ENCODE measurements around the gene GAS7.

GAS7 gene

DNA sequence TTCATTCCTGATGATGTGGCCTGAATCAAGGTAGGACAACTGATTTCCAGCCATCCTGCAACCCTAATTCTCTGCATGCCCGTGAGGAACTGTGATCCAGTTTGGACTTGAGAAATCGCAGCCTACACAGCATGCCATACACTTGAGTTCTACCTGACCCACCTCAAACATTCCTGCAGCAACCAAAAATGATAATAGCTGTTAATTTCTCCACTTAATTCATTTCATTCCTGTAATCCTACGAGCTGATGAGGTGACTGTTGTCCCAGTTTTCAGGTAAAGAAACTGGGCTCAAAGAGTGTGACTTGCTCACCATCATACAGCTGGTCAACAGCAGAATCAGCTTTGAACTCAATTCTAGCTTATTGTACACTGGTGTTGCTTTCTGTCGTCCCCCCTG, 2.2 kb upstream of the GAS7 start:
- no peak for DNase-seq (ENCODE audit: low read depth, low spot score)

DNA sequence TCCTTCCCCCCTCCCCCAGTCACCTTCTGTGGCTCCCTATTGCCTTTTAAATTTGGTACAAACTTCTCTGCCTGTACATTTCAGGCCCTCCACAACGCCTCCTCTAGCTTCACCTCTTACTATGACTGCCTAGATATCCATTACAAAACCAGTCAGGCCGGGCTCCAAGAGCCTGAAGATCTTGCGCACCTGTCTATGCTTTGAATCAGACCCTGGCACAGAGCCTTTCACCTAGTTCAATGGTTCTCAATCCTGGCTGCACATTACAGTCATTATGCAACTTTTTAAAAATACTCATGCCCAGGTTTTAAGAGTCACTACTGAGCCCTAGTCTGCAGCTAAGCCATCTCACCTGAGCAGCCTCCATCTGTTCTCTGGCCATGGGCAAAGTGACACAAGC, 1.6 kb upstream of the GAS7 start:
- DNase-seq (ENCODE audit: low read depth, low spot score), result no peak

DNA sequence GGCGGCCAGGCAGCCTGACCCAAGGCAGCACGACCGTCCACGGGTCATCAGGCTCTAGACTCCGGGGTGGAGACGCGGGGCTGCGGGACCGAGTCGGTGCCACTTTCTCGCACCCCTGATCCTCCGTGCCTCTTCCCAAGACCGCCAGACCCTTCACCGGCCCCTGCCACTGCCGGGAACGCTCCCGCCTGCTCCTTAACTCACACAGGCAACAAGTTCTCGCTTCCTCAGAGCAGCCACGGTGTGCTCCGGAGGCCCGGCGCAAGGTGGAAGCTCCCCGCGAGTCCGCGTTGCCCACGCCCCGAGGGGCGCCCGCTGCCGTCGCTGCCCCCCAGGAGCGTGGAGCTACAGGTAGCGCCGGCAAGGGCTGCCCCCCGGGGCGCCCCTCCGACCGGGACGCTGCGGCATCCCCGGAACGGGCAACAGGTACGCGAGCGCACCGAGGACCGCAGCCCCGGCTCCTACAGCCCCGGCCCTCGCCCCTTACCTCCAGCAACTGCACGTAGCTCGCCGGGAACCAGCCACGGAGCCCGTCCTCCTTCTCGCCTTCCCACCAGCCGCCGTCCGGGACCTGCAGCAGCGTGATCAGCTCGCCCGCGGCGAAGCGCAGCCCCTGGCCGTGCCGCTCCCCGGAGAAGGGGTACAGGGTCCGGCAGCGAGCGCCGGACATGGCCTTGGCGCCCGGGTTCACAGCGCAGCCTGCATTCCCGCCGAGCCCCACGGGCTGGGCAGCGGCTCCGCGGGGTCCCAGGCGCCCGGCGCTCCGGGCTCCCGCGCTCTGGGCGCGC, 491 bp downstream of the GAS7 start:
- DNase-seq (ENCODE audit: low read depth, low spot score), result no peak

DNA sequence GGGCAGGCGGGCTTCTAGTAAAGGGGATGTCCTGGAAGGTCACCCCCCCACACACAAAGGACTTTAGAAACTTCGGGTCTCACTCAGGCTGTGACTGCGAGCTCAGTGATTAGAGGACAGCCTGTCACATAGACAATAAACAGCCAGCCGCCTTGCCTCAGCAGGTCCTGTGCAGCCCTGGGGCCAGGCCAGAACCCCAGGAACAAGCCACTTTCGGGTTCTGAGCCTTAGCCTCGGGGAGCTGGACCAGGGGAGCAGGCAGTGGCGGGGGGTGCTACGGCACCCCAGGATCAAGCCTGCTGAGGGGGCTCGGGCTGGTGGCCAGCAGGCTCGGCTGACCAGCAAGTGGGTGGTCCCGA, 1.1 kb downstream of the GAS7 start:
- DNase-seq (ENCODE audit: low read depth, low spot score), result no peak

DNA sequence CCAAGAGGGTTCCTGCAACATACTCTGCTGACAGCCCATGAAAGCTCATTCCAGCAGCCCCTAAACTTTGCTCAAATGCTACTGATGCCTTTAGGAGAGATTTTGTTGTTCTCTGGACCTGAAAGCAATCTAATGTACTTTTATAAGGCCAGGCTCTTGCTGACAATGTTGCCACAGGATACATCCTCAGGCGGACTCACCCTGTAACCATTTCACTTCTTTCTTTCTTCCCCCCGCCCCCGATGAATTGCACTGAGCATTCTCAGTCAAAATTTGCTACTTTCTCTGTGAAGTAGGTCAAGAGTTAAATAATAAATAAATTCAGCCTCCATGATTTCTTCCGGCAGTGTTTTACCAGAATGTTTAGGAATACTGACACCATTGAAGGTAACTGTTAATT, 1.5 kb downstream of the GAS7 start:
- no peak for DNase-seq (ENCODE audit: low read depth, low spot score)

DNA sequence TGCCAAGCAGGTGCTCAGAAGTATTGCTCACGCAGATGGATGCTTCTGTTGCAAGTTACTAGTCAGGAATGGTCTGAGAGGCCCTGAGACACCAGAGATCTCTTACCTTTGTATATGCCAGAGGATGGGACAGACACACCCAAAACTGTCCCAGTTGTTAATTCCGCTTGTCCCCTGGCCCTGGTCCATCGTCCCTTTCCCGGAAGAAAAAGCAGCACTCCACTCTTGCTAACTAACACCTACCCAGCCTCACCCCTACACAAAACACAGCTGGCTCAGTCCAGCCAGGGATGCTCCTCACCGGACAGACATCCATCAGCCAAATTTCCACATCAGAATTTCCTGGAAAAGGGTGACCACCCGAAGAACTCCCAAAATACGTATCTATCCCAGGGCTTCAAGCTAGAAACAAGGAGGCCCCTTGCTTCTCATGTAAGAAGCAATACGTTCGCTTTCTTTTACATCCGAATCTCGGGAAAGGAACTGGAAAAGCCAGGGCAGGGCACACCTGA, 2.0 kb downstream of the GAS7 start:
- no peak for DNase-seq (ENCODE audit: low read depth, low spot score)

DNA sequence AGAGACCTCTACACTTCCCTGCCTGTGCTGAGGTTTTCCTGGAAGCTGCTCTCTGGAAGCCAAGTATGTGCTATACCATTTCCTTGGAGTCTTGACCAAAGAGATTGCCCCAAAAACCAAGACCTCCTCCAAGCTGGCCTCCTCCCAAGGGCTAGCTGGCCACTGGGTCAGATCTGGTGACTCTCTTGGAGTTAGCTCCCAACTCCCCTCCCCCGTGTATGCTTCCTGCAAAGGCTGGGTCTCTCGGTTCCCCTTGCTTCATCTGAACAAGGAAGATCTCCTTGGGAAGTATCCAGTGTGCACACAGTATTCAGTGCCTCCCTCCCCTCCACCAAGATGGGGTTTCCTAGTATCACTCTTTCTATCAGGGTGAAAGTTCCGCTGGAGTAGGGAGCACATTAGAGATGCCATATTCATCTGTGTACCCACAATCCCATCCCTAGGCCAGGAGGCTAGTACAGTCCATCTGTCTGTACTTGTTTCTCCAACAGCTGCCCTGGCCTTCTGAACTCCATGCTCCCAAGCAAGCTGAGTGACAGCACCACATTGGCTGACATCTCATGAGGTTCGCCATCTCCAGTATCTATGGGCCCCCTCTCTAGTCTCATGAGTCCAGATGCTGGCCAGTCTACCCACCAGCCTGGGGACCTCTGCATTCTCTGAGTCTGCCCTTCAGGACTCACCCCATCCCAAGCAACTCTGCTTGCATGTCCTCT, 3.2 kb downstream of the GAS7 start:
- no peak for DNase-seq (ENCODE audit: low read depth, low spot score)

DNA sequence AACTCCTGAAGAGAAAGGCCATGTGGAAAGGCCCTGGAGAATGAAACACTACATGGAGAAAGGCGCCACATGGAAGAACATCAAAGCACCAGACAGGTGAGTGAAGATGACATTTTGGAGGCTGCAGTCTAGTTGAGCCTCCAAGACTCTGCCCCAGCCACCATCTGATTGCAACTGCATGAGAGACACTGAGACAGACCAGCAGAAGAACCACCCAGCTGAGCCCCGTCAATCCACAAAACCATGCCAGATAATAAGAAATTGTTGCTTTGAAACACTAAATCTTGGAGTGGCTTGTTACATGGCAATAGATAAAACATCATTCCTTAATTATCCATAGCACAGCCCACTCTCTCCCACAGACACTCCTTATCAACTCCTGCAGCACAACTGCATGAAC, 4.8 kb downstream of the GAS7 start:
- DNase-seq (ENCODE audit: low read depth, low spot score), result no peak

DNA sequence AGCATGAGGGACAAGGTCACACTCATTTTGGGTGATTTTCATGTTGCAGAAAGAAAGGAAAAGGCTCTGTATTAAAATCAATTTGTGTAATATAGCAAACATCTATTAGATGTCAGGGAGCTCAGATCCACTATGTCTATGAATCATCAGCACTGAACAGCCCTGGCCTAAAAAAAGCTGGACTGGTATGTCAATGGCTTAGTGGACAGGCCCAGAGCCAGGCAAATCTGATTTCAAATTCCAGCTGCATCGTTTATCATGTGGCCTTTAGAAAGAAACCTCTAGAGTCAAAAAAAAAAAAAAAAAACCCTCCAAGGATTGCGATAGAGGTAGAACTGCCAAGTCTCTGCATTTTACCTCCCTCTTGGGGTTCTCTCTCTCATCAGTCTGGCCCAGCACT, 5.4 kb downstream of the GAS7 start:
- no peak for DNase-seq (ENCODE audit: low read depth, low spot score)

DNA sequence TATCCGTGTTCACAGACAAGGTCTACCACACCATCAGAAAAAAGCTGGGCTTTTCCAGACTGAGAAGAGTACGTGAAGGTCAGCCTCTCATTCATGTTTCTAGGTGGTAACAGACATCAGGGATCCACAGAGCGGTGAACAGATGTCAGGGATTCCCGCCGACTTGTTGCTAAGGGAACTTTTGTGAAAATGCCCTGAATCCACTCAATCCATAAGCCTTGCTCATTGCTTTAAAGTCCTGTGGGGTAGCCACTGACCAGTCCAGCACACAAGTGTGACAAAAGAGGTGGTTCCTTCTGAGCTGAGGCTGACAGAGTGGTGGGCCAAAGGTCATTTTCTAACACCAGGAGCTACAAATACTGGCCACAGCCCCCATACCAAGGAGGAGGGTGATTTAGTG, 5.9 kb downstream of the GAS7 start:
- DNase-seq (ENCODE audit: low read depth, low spot score), result no peak

DNA sequence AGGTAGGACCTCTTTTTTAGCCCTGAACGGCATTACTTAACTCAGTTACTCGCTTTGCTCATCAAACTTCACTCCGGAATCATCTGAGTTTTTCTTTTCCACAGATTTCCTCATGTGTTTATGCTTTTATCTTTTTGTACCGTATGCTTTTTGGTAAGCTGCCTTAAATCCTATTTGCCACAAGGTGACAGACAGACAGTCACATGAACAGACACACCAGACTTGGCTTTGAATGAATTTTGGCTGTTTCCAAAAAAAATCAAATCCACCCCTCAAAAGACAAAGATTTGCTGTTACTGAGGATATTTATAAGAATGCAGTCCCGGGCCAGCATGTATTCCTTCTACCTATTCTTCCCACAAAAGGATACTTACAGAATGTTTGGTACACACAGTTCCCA, 10.9 kb downstream of the GAS7 start:
- no peak for DNase-seq (ENCODE audit: low read depth, low spot score)

DNA sequence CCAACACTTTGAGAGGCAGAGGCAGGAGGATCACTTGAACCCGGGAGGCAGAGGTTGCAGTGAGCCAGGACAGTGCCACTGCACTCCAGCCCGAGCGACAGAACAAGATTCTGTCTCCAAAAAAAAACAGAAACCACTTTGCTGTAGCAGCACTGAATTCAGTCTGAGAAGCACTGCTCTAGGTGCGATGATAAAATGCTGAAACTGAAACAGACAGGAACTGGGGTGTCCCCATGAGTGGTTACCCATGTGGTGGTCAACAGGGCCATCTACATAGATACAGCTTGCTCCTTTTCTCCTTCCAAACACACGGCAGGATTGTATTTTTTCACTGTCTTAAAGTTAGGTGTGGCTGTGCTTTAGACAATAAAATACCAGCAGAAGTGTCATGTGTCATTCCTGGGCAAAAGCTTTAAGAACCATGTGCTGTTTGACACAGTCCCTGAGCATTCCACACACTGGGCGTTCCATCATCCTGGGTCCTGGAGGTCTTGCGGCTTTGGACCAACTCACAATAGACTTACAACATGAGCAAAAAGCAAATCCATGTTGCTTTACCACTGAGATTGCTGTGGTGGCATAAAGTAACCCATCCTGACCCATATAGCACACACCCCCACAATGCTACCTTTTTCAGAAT, 11.5 kb downstream of the GAS7 start:
- no peak for DNase-seq (ENCODE audit: low read depth, low spot score)

DNA sequence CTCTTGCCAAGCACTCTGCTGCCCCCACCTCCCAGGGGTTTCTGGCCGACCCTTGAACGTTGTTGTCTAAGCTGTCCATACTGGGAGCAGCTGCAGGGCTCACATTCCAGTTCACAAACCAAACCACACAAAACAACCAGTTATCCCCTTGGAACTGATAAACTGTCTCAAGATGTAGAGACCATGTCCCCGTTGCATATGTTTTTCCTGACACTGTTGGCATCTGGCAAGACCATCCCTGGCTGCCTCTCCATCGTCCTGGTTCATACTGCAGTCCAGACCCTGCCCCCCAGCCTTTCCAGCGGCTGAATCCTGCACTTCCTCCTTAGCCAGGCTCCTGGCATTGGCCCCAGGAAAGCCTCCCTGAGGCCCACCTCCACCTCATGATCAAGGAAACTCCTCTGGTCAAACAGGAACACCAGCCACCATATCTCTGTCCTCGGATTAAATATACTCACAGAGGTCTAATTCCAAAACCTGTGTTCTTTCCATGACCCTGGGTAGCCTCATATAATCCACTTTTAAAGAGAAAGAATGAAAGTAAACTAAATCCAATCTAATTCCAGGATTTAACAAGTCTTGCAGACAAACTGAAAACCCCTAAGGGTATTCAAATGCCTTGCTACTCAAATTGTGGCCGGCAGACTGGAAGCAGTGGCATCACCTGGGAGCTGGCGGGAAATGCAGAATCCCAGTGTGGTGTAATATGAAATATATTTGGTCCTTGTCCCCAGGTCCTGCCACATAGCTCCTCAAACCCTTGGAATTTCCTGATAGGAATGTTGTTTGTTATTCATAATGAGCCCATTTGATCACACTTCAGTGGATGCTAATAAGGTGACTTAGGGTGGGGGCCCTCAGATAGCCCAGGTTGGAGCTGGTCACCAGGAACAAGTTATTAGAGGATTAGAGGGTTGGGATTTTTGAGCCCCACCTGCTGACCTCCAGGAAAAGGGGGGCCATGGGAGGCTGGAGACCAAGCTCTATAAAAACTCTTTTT, 14.2 kb downstream of the GAS7 start:
- DNase-seq (ENCODE audit: low read depth, low spot score), result no peak

DNA sequence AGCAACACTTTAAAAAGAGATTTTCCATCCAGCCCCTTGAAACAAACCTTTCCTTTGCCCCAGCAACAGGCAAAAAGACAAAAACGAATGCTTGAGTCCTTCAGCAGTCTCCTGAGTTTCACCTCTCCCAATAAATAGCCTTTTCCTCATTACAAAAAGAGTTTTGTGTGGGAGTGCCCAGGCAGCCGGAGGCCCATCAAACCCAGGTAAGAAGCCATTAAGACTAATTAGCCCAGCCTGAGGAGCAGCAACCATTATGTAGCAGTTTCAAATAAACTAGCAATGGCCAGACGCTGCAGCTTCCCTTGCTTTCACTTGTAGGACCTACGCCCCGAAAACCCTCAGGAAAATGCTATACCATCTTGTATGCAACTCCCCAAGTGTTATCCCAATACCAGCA, 15.6 kb downstream of the GAS7 start:
- DNase-seq (ENCODE audit: low read depth, low spot score), result no peak

DNA sequence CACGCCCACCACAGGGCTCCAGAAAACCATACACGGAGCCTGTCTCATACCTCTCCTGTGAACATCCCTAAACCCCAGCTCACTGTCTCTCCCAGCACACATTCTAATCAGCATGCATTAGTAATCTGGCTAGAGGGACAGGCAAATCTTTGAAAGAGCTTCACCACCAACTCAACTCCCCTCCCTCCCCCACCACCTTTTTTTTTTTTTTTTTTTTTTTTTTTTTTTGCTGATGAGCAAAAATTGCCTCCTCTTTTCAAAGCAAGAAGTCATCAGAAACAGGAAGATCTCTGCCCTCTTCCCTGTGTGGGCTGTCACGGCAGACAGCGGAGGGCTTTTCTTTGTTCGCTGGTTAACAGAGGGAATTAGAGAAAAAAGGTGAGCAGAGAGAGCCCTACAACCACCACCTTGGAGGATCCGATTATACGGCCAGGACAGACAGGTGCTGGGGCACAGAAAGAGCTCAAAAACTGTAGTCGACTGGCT, 19.9 kb downstream of the GAS7 start:
- no peak for DNase-seq (ENCODE audit: low read depth, low spot score)

DNA sequence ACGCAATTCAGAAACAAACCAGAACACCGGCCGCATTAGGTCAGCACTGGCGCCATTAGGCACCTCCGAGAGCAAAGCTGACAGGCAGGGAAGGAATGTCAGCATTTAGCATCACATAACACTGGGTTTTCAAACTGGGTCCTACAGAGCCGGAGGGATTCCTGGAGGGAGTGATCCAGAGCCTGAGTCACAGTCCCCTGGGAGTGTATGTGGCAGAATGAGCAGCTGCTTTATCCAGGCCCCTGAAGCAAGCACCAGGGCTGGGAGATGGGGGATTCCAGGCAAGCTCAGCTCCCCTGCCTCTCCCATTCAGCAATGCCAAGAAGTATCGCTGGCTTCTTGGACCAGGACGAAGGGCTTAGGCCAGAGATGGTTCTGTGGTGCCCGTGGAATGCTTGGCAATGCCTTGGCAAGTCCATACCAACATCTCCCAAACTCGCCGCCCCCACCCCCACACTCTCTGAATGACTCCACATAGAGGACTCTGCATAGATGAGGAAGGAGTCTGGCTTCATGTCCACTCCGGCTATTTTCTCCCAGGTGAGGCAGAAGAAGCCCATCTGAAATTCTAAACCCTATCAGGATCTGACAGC, 20.4 kb downstream of the GAS7 start:
- no peak for DNase-seq (ENCODE audit: low read depth, low spot score)

DNA sequence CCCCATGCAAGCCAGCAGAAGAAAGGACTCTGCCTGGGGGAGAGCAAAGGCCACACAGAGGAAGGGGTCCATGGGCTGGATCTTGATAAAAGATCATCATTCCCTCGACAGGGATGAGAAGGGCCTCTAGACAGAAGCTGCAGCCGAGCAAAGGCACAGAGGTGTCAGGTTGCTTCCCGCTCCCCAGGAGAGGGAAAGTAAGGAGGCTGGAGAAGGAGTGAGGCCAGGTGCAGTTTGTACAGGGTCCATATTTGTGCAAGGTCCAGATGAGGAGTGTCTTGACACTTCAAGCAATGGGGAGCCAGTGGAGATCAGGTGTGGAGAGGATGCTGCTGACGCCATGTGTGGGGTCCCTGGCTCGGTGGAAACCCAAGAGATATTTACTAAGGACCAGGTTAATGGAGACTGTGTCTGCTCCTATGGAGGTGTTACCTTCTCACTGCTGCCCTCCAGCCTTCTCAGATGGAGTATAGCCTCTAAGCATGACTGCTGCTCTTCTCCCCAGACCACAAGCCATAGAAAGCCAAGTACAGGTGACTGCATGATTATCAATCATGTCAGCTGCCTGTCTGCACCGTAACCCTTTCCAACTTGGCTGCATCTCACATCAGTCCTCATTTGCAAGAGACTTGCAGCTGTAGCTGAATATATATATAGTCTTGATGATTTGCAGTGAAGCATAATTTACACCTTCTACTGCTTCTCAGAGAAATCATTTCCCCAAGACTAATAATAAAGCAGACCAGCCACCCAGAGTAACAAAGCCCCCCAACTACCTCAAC, 21.1 kb downstream of the GAS7 start:
- no peak for DNase-seq (ENCODE audit: low read depth, low spot score)

DNA sequence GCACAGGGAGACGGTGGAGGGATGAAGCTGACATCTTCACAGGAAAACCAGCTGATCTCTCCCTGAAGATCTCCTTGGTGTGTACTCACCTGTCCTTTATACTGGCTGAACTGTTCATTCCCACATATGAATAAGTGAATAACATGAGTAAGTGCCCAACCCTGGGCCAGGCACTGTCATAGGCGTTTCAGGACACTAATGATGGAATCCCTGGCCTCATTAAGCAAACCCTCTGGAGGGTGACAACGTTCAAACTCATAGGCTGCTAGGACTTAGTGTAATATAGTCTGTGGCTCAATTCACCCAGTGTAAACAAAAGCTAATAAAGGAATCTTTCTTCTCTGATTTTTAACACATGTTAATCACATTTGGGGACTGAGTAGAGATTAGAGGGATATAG, 24.5 kb downstream of the GAS7 start:
- no peak for DNase-seq (ENCODE audit: low read depth, low spot score)

DNA sequence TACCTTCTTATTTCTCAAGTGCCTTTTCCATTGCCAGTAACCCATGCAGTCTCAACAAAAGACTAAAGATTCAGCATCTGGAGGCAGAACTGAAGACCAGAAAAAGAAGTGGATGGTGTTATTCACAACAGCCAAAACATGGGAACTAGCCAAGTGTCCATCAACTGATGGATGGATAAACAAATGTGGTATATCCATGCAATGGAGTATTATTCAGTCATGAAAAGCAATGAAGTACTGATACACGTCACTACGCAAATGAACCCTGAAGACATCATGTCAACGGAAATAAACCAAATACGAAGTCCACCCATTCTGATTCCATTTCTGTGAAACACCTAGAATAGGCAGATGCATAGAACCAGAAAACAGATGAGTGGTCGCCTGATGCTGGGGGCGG, 25.6 kb downstream of the GAS7 start:
- DNase-seq (ENCODE audit: low read depth, low spot score), result no peak

DNA sequence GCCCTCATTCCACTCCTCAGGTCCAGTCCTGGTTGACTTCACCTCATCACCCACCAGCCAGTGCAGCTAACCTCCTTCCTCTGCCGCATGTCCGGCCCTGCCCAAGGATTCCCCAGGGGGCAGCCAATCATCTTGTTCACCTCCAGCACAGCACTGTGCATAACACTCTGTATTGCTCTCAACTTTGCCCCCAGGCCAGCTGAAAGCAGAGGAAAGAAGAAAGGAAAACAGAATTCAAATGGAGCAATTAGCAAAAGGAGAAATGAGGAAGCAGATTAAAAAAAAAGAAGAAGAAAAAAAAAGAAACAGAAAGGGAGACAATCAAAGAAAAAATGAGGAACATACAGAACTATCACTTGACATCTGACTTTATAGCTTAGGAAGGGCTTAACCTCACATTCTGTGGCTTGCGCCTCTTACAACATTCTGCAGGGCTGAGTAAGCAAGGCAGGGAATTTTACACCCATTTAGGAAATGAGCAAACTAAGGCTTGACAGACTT, 26.1 kb downstream of the GAS7 start:
- DNase-seq (ENCODE audit: low read depth, low spot score), result no peak
